GM12878 (cell line): ENCODE measurements around the gene MFN2. TPM values are rescaled to one million over a fixed set of nuclear protein-coding genes. Genes with fewer than 3 reads are reported as not detected.
A peak's percentile ranks its signal among the peaks of the same experiment; 100 is the strongest.

Source experiments
- ATAC-seq: fragments of 200-7000 bp; cut with Tn5 transposase; 3 replicates; pipeline ENCODE4 v1.9.1; 2020; ENCODE audit warnings: mild to moderate bottlenecking, moderate library complexity
- BruUV-seq: library from RNA; stranded (reverse); fragments of 400-500 nt; replicated peaks from 2 replicates; lab custom pipeline; 2021; lab: Mats Ljungman, UMichigan
- CTCF ChIA-PET: fragments of 300-600 bp; sonication (Branson Sonifier 250); formaldehyde crosslinking; extraction: SDS; loops from one replicate; lab custom pipeline; 2021; ENCODE audit warnings: inconsistent platforms; lab: Yijun Ruan, JAX
- POLR2A ChIA-PET: fragments of 350-600 bp; formaldehyde crosslinking; extraction: SDS; loops from one replicate; lab custom pipeline; 2021; ENCODE audit warnings: inconsistent platforms; lab: Charles Lee
- RAD21 ChIA-PET: fragments of 300-600 bp; sonication (Branson Sonifier 250); formaldehyde crosslinking; loops from one replicate; lab custom pipeline; 2023; ENCODE audit warnings: antibody characterized with exemption; ENCODE audit not compliant: unreplicated experiment; lab: Charles Lee
- SMC1A ChIA-PET: fragments of 300-600 bp; sonication (Branson Sonifier 250); formaldehyde crosslinking; loops from one replicate; lab custom pipeline; 2023; ENCODE audit not compliant: unreplicated experiment, uncharacterized antibody; lab: Charles Lee
- DNase-seq: peaks from one replicate; pipeline ENCODE4 v3.0.0-alpha.2; 2011; ENCODE audit warnings: low read depth, low spot score
- FAIRE-seq: peaks from 3 replicates; lab custom pipeline; 2011; peaks lifted over from hg19 to GRCh38; lab: Jason Lieb, UNC
- H2AFZ ChIP-seq: 2 replicates; pipeline ENCODE4 v1.6.0; 2011; ENCODE audit warnings: low read depth, low read length, control low read depth; ENCODE audit not compliant: control insufficient read depth
- H3K27ac ChIP-seq: 2 replicates; pipeline ENCODE4 v1.5.1; 2011; ENCODE audit warnings: control low read depth; ENCODE audit not compliant: control insufficient read depth, insufficient read depth
- H3K27me3 ChIP-seq, 2 experiments: replicated peaks in 1 of 2; 2 replicates each; pipeline versions ENCODE4 v1.6.0 to v1.6.1; 2011; ENCODE audit warnings: low read length in 1 of 2; ENCODE audit not compliant: control insufficient read depth in 2 of 2, insufficient read depth in 2 of 2
- H3K36me3 ChIP-seq, 2 experiments: 2 replicates each; pipeline ENCODE4 v1.5.1; 2011; ENCODE audit warnings: low read length in 1 of 2; ENCODE audit not compliant: control insufficient read depth in 2 of 2, insufficient read depth in 2 of 2
- H3K4me1 ChIP-seq: 2 replicates; pipeline ENCODE4 v1.6.1; 2011; ENCODE audit warnings: mild to moderate bottlenecking, low read length, moderate library complexity, mixed read lengths; ENCODE audit not compliant: control insufficient read depth, insufficient read depth
- H3K4me2 ChIP-seq: 2 replicates; pipeline ENCODE4 v1.6.0; 2011; ENCODE audit warnings: control low read depth; ENCODE audit not compliant: control insufficient read depth, insufficient read depth
- H3K4me3 ChIP-seq: fragments of 200-600 bp; sonication (generic); 2 replicates; pipeline ENCODE4 v1.5.1; 2016
- H3K79me2 ChIP-seq: 2 replicates; pipeline ENCODE4 v1.6.0; 2011; ENCODE audit warnings: low read length; ENCODE audit not compliant: control insufficient read depth, insufficient read depth
- H3K9ac ChIP-seq: 2 replicates; pipeline ENCODE4 v1.8.0; 2011; ENCODE audit warnings: low read length, control low read depth, mixed read lengths; ENCODE audit not compliant: control insufficient read depth, insufficient read depth
- H3K9me3 ChIP-seq: replicated peaks from 3 replicates; pipeline ENCODE4 v1.5.1; 2011; ENCODE audit warnings: mild to moderate bottlenecking, low read length; ENCODE audit not compliant: control insufficient read depth, insufficient read depth
- H4K20me1 ChIP-seq: 2 replicates; pipeline ENCODE4 v1.6.0; 2011; ENCODE audit not compliant: control insufficient read depth, insufficient read depth
- BHLHE40 ChIP-seq, 2 experiments: fragments of 450-650 bp in 1 of 2; IDR thresholded peaks; 2 replicates each; pipeline ENCODE4 v1.6.1; 2011 to 2017; ENCODE audit warnings: low read depth in 2 of 2, borderline replicate concordance in 1 of 2, improper control_type of control experiment in 1 of 2, low read length in 1 of 2, mild to moderate bottlenecking in 1 of 2
- CREM ChIP-seq: IDR thresholded peaks from 2 replicates; pipeline ENCODE4 v1.6.1; 2014; ENCODE audit warnings: antibody characterized with exemption, low read depth
- CUX1 ChIP-seq: IDR thresholded peaks from 2 replicates; pipeline ENCODE4 v1.6.1; 2012; ENCODE audit warnings: improper control_type of control experiment, low read depth, low read length; ENCODE audit not compliant: insufficient replicate concordance
- EED ChIP-seq: sonication (generic); IDR thresholded peaks from 2 replicates; pipeline ENCODE4 v1.6.1; 2016; ENCODE audit warnings: antibody characterized with exemption, low read depth
- IRF4 ChIP-seq: IDR thresholded peaks from 2 replicates; pipeline ENCODE4 v1.6.1; 2011; ENCODE audit warnings: low read depth, low read length
- NR2C2 ChIP-seq: IDR thresholded peaks from 2 replicates; pipeline ENCODE4 v1.6.1; 2011; ENCODE audit warnings: borderline replicate concordance, low read depth; ENCODE audit not compliant: control insufficient read depth, insufficient read length
- PKNOX1 ChIP-seq: fragments of 450-650 bp; IDR thresholded peaks from 2 replicates; pipeline ENCODE4 v1.6.1; 2016; ENCODE audit warnings: mild to moderate bottlenecking
- RB1 ChIP-seq: fragments of 450-650 bp; formaldehyde crosslinking; IDR thresholded peaks from 2 replicates; pipeline ENCODE4 v1.6.1; 2017; ENCODE audit warnings: mild to moderate bottlenecking, borderline replicate concordance
- SIX5 ChIP-seq: IDR thresholded peaks from 2 replicates; pipeline ENCODE4 v1.6.1; 2011; ENCODE audit warnings: mild to moderate bottlenecking, low read depth, low read length, moderate library complexity; ENCODE audit not compliant: severe bottlenecking
- SMC3 ChIP-seq: IDR thresholded peaks from 2 replicates; pipeline ENCODE4 v1.6.1; 2011; ENCODE audit warnings: low read length, improper control_type of control experiment, borderline replicate concordance
- TBL1XR1 ChIP-seq: IDR thresholded peaks from 2 replicates; pipeline ENCODE4 v1.6.1; 2012; ENCODE audit warnings: low read depth, low read length, improper control_type of control experiment
- ZBED1 ChIP-seq: IDR thresholded peaks from 2 replicates; pipeline ENCODE4 v1.6.1; 2016; ENCODE audit warnings: borderline replicate concordance
- WGBS: methylation state at CpG from one replicate; pipeline ENCODE4 v1.1.6; 2016; ENCODE audit warnings: low lambda C conversion rate; ENCODE audit not compliant: insufficient replicate concordance, insufficient coverage; ENCODE audit errors: missing lambda C conversion rate; 5-methylcytosine and 5-hydroxymethylcytosine counted together
- in situ Hi-C: fragments of 300-500 bp; cut with MboI; formaldehyde crosslinking; loops from 9 replicates; pipeline ENCODE4 v1.14.3; 2018; ENCODE audit warnings: mixed read lengths
- intact Hi-C: fragments of 100-400 bp; cut with micrococcal nuclease; formaldehyde crosslinking; loops from one replicate; pipeline ENCODE4 v1.14.2; 2022; ENCODE audit not compliant: unreplicated experiment
- polyA plus RNA-seq, 11 experiments: library from polyadenylated mRNA; depleted of rRNA in 4 of 11; unstranded in 6 of 11; stranded (reverse) in 5 of 11; fragments of >200 nt; fragmentation: Nextera tagmentation in 4 of 11; fragmentation: Illumina TruSeq in 1 of 11; extraction: Ambion mirVana in 4 of 11; extraction: Trizol in 1 of 11; gene quantifications; 1 replicate in 1 of 11; 2 replicates in 10 of 11; pipeline versions ENCODE4 v1.2.1 to v1.2.3, GENCODE V29; 2011 to 2016; ENCODE audit warnings: inconsistent platforms in 2 of 11, missing spikeins in 2 of 11, low read depth in 1 of 11
- total RNA-seq, 4 experiments: library from RNA; depleted of rRNA in 3 of 4; stranded (reverse); fragments of >200 nt in 3 of 4; fragmentation: Illumina TruSeq in 1 of 4; extraction: Trizol in 1 of 4; gene quantifications; 2 replicates each; pipeline versions ENCODE4 v1.2.1 to v1.2.3, GENCODE V29; 2013 to 2021

The MFN2 gene
- total and polyA plus RNA-seq, 10 of the 15 experiments (the other 5 are each of a cell fraction or from before 2014, with no cell fraction given), result 5.3 to 64.4 (median 48.1) TPM

GRCh38 chr1:12059722-12060464 lies 79.6 kb downstream of the MFN2 start:
- CTCF ChIA-PET, result interaction anchor here (1.4 to 3.6 kb wide), 5 partner anchors 7 to 19 kb away, joined by 4 to 16 read pairs (median 5); no protein-coding TSS in a partner anchor
- BruUV-seq, result no TSS peak
- 7% methylated on average over 7 of the region's 7 CpGs for WGBS
- TF ChIP-seq NR2C2 (no peak), PKNOX1 (0 out of 2 replicates have a peak, but pooled peaks have one; percentile 12), BHLHE40 (IDR thresholded peaks at IDR 0.05; ENCODE audit: borderline replicate concordance in 1 of 2, low read depth in 2 of 2, low read length in 1 of 2) (peak in 1 of 2 experiments; percentile 22; a peak in 1 of 4 replicates), IRF4 (no peak), SIX5 (no peak), RB1 (peak; percentile 67; the same call in 1 of the 2 replicates), TBL1XR1 (0 out of 2 replicates have a peak, but pooled peaks have one; percentile 20), CREM (peak; percentile 54; the same call in 1 of the 2 replicates), ZBED1 (peak; percentile 21; the same call in 1 of the 2 replicates), SMC3 (no peak), CUX1 (peak; percentile 52), EED (peak; percentile 96)

More at GRCh38 chr1:12059722-12060464, 79.6 kb downstream of the MFN2 start:
- ChIA-PET POLR2A (interaction anchor here (0.5 to 11.1 kb wide), 11 partner anchors 7 to 103 kb away, joined by 3 to 134 read pairs (median 3); partner anchors contain the start of gene MIIP), RAD21 (interaction anchor here (0.7 to 5.7 kb wide), 9 partner anchors 8 to 41 kb away, joined by 3 to 34 read pairs (median 8); partner anchors contain the start of gene MIIP), SMC1A (interaction anchor here (0.7 to 8.2 kb wide), 7 partner anchors 9 to 348 kb away, joined by 3 to 68 read pairs (median 5); no protein-coding TSS in a partner anchor)
- peaks cover 2% of the 10 kb centered on the region; the same call in 2 of the 3 replicates for H3K9me3 ChIP-seq
- H3K79me2 ChIP-seq, result peaks cover 29% of the 10 kb centered on the region
- FAIRE-seq (no peak), ATAC-seq (peak; percentile 64), DNase-seq (no peak)
- peak overlapping the region; percentile 62 for H3K27ac ChIP-seq
- peak overlapping the region; percentile 81 for H3K4me2 ChIP-seq
- H3K4me3 ChIP-seq, result peak overlapping the region; percentile 36; the same call in 1 of the 2 replicates
- H3K9ac ChIP-seq, result peak overlapping the region; percentile 49
- H3K4me1 ChIP-seq, result peaks cover 56% of the 10 kb centered on the region
- no peak overlapping the region for H2AFZ ChIP-seq
- intact Hi-C loops (loop anchor here (1.0 kb wide), 2 partner anchors 8 to 13 kb away; no protein-coding TSS in a partner anchor), in situ Hi-C loops (loop anchor here (25.0 kb wide), 1 partner anchor 1652 kb away; the partner anchor contains the start of gene PRDM2)
- H3K36me3 ChIP-seq, result no peaks in the 10 kb centered on the region
- no peaks in the 10 kb centered on the region for H3K27me3 ChIP-seq
- H4K20me1 ChIP-seq, result no peaks in the 10 kb centered on the region
